Kidney epithelial cell (primary cell): Measurements from ENCODE around the gene PLEKHG5. TPM values are rescaled to one million over a fixed set of nuclear protein-coding genes. Genes with fewer than 3 reads are reported as not detected.

Source experiments
- DNase-seq: peaks from one replicate; pipeline ENCODE4 v3.0.0-alpha.2; 2010; ENCODE audit warnings: low read depth
- H3K27me3 ChIP-seq: 2 replicates; pipeline ENCODE4 v1.6.0; 2011; ENCODE audit warnings: low read length; ENCODE audit not compliant: control insufficient read depth, insufficient read depth
- H3K36me3 ChIP-seq: 2 replicates; pipeline ENCODE4 v1.5.1; 2011; ENCODE audit warnings: low read length; ENCODE audit not compliant: control insufficient read depth, insufficient read depth
- H3K4me3 ChIP-seq: 2 replicates; pipeline ENCODE4 v1.5.1; 2011; ENCODE audit warnings: low read depth, mild to moderate bottlenecking, control low read depth, low read length
- total RNA-seq: library from RNA; depleted of rRNA; stranded (reverse); fragments of >200 nt; gene quantifications from 2 replicates; pipeline ENCODE4 v1.2.3, GENCODE V29; 2015
- TF ChIP-seq, protein P1 (sequence below): IDR thresholded peaks from 2 replicates; pipeline ENCODE4 v1.5.1; 2011; ENCODE audit warnings: mild to moderate bottlenecking, moderate library complexity, low read length, control low read depth, inconsistent platforms; ENCODE audit not compliant: insufficient read depth, poor library complexity, severe bottlenecking

The PLEKHG5 gene
- total RNA-seq, 1 donor from 2014 or later = 26.4 TPM

DNA sequence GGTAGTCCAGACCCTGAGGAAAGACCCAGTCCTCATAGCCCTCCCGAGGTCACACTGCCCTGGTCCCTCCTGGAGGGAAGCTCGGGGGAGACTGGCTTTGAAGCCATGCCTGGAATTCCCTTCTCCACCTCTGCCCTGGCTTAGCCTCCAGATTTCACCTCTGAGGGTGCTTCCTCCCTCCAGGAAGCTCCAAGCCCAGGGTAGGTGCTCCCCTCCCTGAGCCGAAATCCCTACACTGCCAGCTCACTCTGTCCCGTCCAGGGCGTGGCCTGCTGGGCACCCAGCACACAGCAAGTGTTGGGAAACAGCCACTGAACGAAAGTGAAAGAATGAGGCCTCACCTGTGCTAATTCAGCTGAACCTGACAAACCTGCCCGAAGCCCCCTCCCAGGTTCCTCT lies 19.5 kb downstream of the PLEKHG5 start:
- TF ChIP-seq, protein P1, sequence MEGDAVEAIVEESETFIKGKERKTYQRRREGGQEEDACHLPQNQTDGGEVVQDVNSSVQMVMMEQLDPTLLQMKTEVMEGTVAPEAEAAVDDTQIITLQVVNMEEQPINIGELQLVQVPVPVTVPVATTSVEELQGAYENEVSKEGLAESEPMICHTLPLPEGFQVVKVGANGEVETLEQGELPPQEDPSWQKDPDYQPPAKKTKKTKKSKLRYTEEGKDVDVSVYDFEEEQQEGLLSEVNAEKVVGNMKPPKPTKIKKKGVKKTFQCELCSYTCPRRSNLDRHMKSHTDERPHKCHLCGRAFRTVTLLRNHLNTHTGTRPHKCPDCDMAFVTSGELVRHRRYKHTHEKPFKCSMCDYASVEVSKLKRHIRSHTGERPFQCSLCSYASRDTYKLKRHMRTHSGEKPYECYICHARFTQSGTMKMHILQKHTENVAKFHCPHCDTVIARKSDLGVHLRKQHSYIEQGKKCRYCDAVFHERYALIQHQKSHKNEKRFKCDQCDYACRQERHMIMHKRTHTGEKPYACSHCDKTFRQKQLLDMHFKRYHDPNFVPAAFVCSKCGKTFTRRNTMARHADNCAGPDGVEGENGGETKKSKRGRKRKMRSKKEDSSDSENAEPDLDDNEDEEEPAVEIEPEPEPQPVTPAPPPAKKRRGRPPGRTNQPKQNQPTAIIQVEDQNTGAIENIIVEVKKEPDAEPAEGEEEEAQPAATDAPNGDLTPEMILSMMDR = no peak
- DNase-seq = no peak
- Histone ChIP-seq H3K4me3 (no peak overlapping the region), H3K36me3 (peaks cover 8% of the 10 kb centered on the region), H3K27me3 (no peaks in the 10 kb centered on the region)

DNA sequence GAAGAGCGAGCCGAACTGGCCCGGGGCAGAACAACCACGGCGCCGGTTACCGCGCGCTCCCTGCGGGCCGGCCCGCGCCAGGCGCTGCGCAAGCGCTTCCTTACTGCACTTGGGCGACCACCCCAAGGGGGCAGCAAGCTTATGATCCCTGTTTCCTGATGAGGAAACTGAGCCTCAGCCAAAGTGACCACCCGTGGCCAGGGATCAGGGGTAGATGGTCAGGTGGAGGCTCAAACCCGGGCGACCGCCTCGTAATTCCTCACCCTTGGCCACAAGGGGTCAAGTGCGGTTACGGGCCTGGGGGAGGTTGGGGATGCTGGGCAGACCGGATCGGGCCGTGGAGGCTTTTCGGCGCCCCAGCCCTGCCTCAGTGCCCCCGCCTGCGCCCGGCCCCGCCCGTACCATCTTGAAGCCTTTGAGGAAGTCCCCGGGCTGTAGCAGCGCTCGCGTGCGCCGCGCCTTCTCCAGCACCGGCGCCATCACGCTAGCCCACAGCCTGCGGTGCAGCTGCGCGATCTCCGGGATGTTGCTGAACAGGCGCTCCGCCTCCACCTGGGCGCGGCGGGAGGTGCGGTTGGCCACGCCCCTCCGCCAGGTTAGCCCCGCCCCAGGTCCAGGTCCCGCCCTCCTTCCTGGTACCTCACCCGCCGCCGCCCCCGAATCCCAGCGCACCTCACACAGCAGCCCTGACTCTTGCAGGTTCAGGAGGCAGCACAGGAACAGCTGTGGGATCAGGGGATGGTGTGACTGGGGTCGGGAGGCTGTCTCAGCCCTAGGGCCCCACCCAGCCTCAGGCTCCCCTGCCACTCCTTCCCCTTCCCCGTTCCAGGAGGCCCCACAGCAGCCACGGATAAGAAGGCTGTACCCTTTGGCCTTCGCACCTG lies 20.1 kb downstream of the PLEKHG5 start:
- Histone ChIP-seq H3K4me3 (no peak overlapping the region), H3K27me3 (no peaks in the 10 kb centered on the region), H3K36me3 (peaks cover 8% of the 10 kb centered on the region)
- no peak for DNase-seq
- TF ChIP-seq, protein P1 = no peak

DNA sequence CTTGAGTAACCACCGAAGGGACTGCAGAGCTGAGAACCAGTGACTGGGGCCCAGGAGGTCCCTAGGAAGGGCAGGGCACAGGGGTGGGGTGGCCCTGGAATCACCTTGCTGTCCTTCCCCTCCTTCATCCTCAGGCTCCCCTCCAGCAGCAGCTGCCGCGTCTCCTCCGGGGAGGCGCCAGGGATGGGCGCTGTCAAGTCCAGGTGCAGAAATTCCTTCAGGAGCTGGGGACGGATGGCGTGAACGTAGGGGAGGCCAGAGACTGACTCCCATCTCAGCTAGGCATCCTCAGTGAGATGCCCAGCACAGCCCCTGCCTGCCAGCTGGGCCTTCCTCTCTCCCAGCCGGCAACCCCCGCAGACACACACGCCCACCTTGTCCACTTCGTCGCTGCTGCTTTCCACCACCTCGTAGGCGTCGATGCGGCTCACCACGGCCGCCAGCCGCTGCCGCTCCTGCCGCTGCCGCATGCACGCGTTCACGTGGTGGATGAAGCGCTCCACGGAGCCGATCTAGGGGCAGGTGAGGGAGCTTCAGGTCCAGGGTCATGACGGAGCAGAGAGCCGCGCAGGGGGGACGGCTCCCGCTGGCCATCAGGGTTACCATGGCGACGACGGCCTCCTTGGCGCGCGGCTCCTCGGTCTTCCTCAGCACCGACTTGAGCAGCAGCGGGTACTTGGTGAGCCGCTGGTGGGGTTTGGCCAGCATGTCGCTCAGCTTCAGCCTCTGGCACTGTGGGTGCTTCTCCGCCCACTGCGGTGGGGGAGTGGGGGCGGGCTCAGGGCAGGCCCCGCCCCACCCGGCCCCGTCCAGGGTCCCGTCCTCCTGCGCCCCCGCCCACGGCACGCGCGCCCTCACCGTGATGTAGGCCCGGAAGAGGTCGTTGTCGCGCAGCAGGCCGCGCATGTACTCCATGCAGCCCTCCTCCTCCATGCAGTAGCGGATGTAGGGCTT lies 21.1 kb downstream of the PLEKHG5 start:
- TF ChIP-seq, protein P1 = no peak
- Histone ChIP-seq H3K36me3 (peaks cover 8% of the 10 kb centered on the region), H3K27me3 (no peaks in the 10 kb centered on the region), H3K4me3 (no peak overlapping the region)
- no peak for DNase-seq

DNA sequence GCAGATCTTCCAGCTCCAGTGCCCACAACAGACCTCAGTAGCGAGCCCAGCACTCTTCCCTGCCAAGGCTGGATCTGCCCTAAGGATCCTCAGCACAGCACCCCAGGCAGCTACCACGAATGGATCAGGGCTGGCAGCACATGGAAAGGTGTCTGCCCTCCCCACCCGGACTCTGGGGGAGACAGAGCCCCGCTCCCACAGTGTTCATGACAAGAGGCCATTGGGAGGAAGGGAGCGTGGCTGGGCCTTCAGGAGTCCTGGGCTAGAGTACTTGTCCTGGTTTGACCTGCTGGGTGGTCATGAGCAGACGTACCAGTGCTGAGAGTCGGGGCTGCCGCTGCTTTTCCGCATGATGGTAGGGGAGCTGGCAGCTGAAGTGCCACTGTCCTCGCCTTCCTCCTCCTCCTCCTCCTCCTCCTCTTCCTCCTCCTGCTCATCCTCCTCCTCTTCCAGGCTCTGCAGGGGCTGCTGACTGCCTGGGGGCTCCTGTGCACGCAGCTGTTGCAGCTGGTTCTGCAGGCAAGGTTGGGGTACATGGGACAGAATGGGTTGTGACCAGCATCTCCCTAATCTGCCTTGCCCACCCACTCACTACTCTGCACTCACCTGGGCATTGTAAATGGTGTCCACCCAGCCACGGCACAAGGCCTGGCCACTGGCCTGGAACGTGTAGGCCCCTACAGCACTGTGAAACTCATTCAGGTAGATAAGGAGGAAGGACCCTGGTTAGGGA lies 22.6 kb downstream of the PLEKHG5 start:
- TF ChIP-seq, protein P1 = no peak
- DNase-seq = no peak
- H3K36me3 ChIP-seq = peaks cover 8% of the 10 kb centered on the region

DNA sequence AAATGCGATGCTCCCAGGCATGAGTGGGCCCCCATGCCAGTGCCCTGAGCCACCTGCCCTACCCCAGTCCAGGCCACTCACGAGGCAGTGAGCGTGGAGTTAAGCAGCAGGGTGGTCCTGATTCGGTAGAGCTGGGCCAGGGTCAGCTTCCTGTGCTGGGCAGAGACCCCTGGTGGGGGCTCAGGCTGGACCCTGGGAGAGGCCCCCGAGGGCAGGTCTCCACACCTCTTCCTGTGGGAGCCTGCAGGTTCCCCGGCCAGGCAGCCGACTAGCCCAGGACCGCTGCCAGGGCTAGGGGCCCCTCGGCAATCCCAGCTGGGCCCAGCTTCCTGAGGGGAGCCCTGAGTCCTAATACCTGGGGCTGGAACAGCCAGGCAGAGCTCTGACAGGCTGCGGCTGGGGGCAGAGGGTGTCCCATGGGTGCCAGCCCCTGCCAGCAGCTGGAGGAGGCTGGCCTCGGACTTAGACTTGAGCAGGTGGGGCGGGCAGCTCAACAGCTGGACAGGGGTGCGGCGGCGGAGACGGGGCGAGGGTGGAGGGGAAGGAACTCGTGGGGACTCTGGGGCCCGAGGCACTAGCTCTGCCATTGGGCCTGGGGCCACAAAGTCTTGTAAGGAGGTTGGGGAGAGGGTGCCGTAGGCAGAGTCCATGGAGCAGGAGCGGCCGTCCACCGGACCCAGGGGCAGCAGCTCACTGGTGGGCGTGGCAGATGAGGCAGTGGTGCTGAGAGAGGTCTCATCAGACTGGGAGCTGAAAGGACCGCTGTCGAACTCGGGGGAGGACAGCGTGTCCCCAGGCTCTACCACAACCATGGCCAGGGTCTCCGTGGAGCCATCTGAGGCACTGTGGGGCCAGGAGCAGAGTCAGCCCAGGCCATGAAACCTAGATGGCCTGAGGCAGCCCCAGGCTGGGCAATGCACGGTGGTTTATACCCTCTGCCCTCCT lies 23.5 kb downstream of the PLEKHG5 start:
- no peak for DNase-seq
- Histone ChIP-seq H3K36me3 (peaks cover 8% of the 10 kb centered on the region), H3K27me3 (no peaks in the 10 kb centered on the region), H3K4me3 (no peak overlapping the region)
- TF ChIP-seq, protein P1 = no peak

More for the DNA sequence above, 22.6 kb downstream of the PLEKHG5 start:
- H3K4me3 ChIP-seq = no peak overlapping the region
- no peaks in the 10 kb centered on the region for H3K27me3 ChIP-seq
